Measurements from ENCODE around the gene EFTUD2.

EFTUD2 gene

DNA sequence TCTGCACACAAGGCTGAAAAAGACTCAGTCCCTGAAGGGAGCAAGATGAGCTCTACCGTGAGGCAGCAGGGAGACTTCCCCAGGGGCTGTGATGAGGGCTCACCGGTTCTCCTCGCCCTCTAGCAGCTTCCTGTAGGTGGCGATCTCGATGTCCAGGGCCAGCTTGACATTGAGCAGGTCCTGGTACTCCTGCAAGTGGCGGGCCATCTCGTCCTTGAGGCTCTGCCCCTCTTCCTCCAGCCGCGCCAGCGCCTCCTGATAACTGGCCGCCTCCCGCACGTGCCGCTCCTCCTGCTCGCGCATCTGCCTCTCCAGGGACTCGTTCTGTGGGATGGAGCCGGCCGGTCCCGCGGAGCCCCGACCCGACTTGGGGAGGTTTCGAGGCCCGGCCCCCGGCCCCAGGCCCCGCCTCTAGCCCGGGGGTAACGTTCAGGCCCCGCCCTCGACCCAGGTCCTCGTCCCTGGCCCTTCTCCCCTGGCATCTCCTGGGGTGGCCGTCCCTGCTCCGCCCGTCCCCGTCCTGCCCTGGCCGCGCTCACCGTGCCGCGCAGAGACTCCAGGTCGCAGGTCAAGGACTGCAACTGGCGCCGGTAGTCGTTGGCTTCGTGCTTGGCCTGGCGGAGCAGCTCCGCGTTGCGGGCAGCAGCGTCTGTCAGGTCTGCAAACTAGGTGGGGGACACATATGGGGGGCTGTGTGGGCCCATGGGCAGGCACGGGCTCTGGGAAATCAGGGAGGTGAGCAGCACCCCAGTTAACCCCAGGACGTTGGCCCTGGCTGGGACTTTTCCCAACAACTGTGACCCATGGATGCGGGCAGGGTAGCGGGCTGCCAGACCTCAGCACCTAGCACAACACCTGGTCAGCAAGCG lies 12.1 kb upstream of the EFTUD2 start:
- H3K4me3 ChIP-seq (ENCODE audit: low read depth, low read length): peak overlapping the region; percentile 33

- no peak overlapping the region for H3K4me3 ChIP-seq (ENCODE audit: low read depth, low read length)
These were observed 11.2 kb upstream of the EFTUD2 start for GRCh38 chr17:44910231-44911106.

GRCh38 chr17:44909681-44910144 lies 10.5 kb upstream of the EFTUD2 start:
- no peak overlapping the region for H3K4me3 ChIP-seq (ENCODE audit: low read depth, low read length)

DNA sequence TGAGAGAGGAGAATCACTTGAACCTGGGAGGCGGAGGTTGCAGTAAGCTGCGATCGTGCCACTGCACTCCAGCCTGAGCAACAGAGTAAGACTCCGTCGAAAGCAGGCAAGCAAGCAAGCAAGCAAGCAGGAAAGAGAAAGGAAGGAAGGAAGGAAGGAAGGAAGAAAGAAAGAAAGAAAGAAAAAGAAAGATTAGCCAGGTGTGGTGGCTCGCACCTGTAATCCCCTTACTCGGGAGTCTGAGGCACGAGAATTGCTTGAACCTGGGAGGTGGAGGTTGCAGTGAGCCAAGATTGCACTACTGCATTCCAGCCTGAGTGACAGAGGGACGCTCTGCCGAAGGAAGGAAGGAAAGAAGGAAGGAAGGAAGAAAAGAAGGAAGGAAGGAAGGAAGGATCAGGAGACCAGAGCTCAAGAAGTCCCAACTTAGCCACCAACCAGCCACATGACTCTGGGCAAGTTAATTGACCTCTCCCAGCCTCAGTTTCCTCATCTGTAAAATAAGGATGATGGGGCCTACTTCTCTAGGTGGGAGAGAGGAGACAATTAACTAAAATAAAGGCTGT lies 9.6 kb upstream of the EFTUD2 start:
- no peak overlapping the region for H3K4me3 ChIP-seq (ENCODE audit: low read depth, low read length)

DNA sequence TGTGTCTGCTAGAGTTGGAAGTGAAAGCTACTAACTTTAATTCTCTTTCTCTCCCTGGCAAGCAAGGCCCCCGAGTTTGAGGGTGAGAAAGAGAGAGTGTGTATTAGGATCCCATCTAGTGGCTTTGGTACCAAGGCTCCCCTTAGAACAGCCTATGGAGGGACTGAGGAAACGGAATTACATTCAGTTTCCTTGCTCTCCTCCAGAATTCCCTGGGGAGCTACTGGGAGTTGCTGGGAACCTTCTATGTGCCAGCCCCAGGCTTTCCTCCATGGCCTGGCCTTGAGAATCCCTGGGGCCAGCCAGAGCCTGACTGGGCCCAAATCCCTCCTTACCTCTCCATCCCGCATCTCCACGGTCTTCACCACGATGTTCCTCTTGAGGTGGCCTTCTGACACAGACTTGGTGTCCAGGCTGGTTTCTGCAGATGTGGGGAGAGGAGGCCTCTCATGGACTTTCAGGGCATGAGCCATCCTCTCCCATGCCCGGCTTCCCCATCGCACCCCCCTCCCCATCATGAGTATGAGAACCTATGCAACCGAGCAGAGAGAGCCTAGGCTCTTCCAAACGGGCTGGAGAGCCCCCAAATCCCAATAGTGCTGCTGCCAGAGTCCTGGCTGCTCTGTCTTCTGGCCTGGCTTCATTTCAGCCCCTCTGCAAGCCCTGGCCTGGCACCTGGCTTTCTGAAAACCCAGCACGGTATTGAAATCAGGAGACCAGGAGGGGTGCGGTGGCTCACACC lies 8.7 kb upstream of the EFTUD2 start:
- H3K4me3 ChIP-seq (ENCODE audit: low read depth, low read length): no peak overlapping the region

- no peak overlapping the region for H3K4me3 ChIP-seq (ENCODE audit: low read depth, low read length)
These were observed 7.8 kb upstream of the EFTUD2 start for GRCh38 chr17:44906763-44907728.

GRCh38 chr17:44906010-44906646 lies 6.9 kb upstream of the EFTUD2 start:
- no peak overlapping the region for H3K4me3 ChIP-seq (ENCODE audit: low read depth, low read length)

GRCh38 chr17:44905006-44906000 lies 6.1 kb upstream of the EFTUD2 start:
- H3K4me3 ChIP-seq (ENCODE audit: low read depth, low read length): no peak overlapping the region

- no peak overlapping the region for H3K4me3 ChIP-seq (ENCODE audit: low read depth, low read length)
These were observed 5.0 kb upstream of the EFTUD2 start for GRCh38 chr17:44904001-44904984.

- no peak overlapping the region for H3K4me3 ChIP-seq (ENCODE audit: low read depth, low read length)
These were observed 3.9 kb upstream of the EFTUD2 start for GRCh38 chr17:44903012-44903685.

GRCh38 chr17:44902135-44902760 lies 3.0 kb upstream of the EFTUD2 start:
- H3K4me3 ChIP-seq (ENCODE audit: low read depth, low read length): no peak overlapping the region

DNA sequence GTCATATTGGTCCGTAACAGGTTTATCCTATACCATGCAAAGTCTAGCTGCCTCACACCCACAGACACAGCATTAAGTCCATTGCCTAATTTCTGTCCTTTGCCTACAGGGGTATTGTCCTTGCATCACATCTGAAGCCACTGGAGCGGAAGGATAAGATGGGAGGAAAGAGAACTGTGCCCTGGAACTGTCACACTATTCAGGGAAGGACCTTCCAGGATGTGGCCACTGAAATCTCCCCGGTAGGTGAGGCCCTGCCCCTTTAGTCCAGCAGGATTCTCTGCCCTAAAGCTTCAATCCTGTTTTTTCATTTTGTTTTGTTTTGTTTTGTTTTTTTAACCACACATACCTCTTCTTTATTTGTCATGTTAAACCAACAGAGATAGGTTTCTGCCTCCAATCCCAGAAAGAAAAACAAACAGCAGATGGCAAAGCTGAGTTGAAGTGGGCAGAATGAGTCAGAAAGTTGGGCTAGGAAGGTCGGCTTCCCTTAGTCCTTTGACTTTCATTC lies 2.2 kb upstream of the EFTUD2 start:
- H3K4me3 ChIP-seq (ENCODE audit: low read depth, low read length): no peak overlapping the region

- no peak overlapping the region for H3K4me3 ChIP-seq (ENCODE audit: low read depth, low read length)
These were observed 1.6 kb upstream of the EFTUD2 start for GRCh38 chr17:44900894-44901293.

- peak overlapping the region; percentile 99 for H3K4me3 ChIP-seq (ENCODE audit: low read depth, low read length)
These were observed 524 bp downstream of the EFTUD2 start for GRCh38 chr17:44898768-44899073.

DNA sequence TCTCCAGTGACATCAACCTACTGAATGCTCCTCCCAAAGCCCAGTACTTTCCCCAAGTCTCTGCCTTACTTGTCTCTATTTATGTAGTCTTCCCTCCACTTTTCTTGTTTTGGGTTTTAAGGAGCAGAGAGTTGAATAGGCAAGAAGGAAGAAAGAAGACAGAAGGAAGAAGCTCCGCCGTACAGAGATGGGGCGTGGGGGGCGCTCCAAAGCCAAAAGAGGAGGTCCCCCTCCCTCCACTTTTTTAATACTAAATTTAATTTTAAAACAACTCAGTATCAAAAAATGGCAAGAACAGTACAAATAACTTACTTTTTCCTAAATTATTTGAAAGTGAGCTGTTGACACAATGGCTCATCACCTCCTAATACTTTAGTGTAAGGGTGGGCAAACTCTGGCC lies 4.6 kb downstream of the EFTUD2 start:
- no peak overlapping the region for H3K4me3 ChIP-seq (ENCODE audit: low read depth, low read length)

DNA sequence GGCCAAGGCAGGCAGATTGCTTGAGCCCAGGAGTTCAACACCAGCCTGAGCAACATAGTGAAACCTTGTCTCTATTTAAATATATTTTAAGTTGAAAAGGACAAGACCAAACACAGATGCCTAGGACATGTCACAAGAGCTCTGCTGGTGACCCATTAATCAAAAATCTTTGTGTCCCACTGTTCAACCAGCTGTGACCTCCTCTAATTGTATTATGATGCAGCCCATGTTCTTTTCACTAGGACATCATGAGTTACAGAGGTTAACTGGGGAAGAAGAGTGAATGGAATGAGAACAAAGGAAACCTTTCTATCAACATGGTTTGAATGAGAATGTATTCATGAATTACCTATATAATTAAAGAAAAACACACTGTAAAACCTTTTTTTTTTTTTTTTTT lies 7.0 kb downstream of the EFTUD2 start:
- no peak overlapping the region for H3K4me3 ChIP-seq (ENCODE audit: low read depth, low read length)

Data from iPS-11a (cell line).